GM18858 (cell line): ENCODE measurements around the gene COG1.
A peak's percentile ranks its signal among the peaks of the same experiment; 100 is the strongest.
"Not testable (repeated sequence)": the region's sequence is repeated elsewhere in the genome, so short reads cannot be mapped to it uniquely, and the experiment has no call there.

ENCODE experiments used
- ATAC-seq: cut with Tn5 transposase; IDR thresholded peaks from one replicate; pipeline ENCODE4 v1.9.1; 2021; ENCODE audit not compliant: unreplicated experiment

COG1 gene

GRCh38 chr17:73192894-73193701, at the start of gene COG1:
Gene COG1, plus strand, starts transcription at chr17:73193055. Its CDS starts 15 bp downstream, at chr17:73193070.
- peak; percentile 55 for ATAC-seq

GRCh38 chr17:73144209-73144608, 48.6 kb upstream of the COG1 start:
- ATAC-seq = not testable (repeated sequence)

- ATAC-seq = no peak
Observed at GRCh38 chr17:73145641-73146040, 47.2 kb upstream of the COG1 start.

- not testable (repeated sequence) for ATAC-seq
Observed at GRCh38 chr17:73147791-73148190, 45.1 kb upstream of the COG1 start.

GRCh38 chr17:73148540-73149334, 44.1 kb upstream of the COG1 start:
- no peak for ATAC-seq

- not testable (repeated sequence) for ATAC-seq
Observed at GRCh38 chr17:73150622-73151300, 42.1 kb upstream of the COG1 start.

GRCh38 chr17:73151916-73152632, 40.8 kb upstream of the COG1 start:
- no peak for ATAC-seq

GRCh38 chr17:73155410-73156165, 37.3 kb upstream of the COG1 start:
- ATAC-seq = no peak

GRCh38 chr17:73156166-73156840, 36.6 kb upstream of the COG1 start:
- peak; percentile 59 for ATAC-seq

GRCh38 chr17:73156887-73157520, 35.9 kb upstream of the COG1 start:
- ATAC-seq = peak; percentile 32

- no peak for ATAC-seq
Observed at GRCh38 chr17:73157521-73157890, 35.3 kb upstream of the COG1 start.

GRCh38 chr17:73158133-73158532, 34.7 kb upstream of the COG1 start:
- ATAC-seq = no peak

- no peak for ATAC-seq
Observed at GRCh38 chr17:73160980-73161630, 31.8 kb upstream of the COG1 start.

GRCh38 chr17:73163043-73163442, 29.8 kb upstream of the COG1 start:
- no peak for ATAC-seq

- ATAC-seq = no peak
Observed at GRCh38 chr17:73165616-73166404, 27.0 kb upstream of the COG1 start.

GRCh38 chr17:73166731-73167581, 25.9 kb upstream of the COG1 start:
- no peak for ATAC-seq

- no peak for ATAC-seq
Observed at GRCh38 chr17:73168667-73169066, 24.2 kb upstream of the COG1 start.
